ENCODE results near the gene NEMP1. TPM values are rescaled to one million over a fixed set of nuclear protein-coding genes. Genes with fewer than 3 reads are reported as not detected.
A peak's percentile ranks its signal among the peaks of the same experiment; 100 is the strongest.

NEMP1 gene
- total and polyA plus RNA-seq, 2 of the 13 experiments (the other 11 are each of a cell fraction or from before 2014, with no cell fraction given): 11.4 to 12.9 TPM

- no peak for TF ChIP-seq TOE1 (CRISPR knock-in tag; IDR thresholded peaks at IDR 0.05)
- TF ChIP-seq RBM22 (optimal IDR thresholded peaks at IDR 0.05; ENCODE audit: low read length): no peak
- peak; percentile 44; the same call in 1 of the 2 replicates for TF ChIP-seq ZNF337 (CRISPR knock-in tag; IDR thresholded peaks at IDR 0.05; ENCODE audit: borderline replicate concordance, low read depth)
- no peak for TF ChIP-seq ZNF780A (CRISPR knock-in tag; IDR thresholded peaks at IDR 0.05)
- no peak for TF ChIP-seq GATA4 (IDR thresholded peaks at IDR 0.05; ENCODE audit: borderline replicate concordance, low read depth)
- TF ChIP-seq ISL2 (CRISPR knock-in tag; IDR thresholded peaks at IDR 0.05): peak; percentile 74
- peak; percentile 74; the same call in 1 of the 2 replicates for TF ChIP-seq ZNF784 (CRISPR knock-in tag; IDR thresholded peaks at IDR 0.05; ENCODE audit: borderline replicate concordance)
- no peak for TF ChIP-seq TP53 (CRISPR knock-in tag; conservative IDR thresholded peaks at IDR 0.05)
- 0 out of 2 replicates have a peak, but pooled peaks have one; percentile 13 for TF ChIP-seq MIXL1 (CRISPR knock-in tag; IDR thresholded peaks at IDR 0.05)
- TF ChIP-seq BRD4 (CRISPR knock-in tag; IDR thresholded peaks at IDR 0.05): no peak
- 0 out of 2 replicates have a peak, but pooled peaks have one; percentile 12 for TF ChIP-seq KDM2A (CRISPR knock-in tag; IDR thresholded peaks at IDR 0.05; ENCODE audit: borderline replicate concordance, low read depth)
- no peak for TF ChIP-seq ZNF570 (CRISPR knock-in tag; IDR thresholded peaks at IDR 0.05; ENCODE audit: borderline replicate concordance)
- no peak; the same call in 1 of the 2 replicates for TF ChIP-seq BRF2 (CRISPR knock-in tag; IDR thresholded peaks at IDR 0.05)
- TF ChIP-seq ZNF589 (CRISPR knock-in tag; conservative IDR thresholded peaks at IDR 0.05): no peak
- no peak; the same call in 1 of the 2 replicates for TF ChIP-seq SIX4 (CRISPR knock-in tag; IDR thresholded peaks at IDR 0.05)
- no peak for TF ChIP-seq SCMH1 (CRISPR knock-in tag; IDR thresholded peaks at IDR 0.05; ENCODE audit: borderline replicate concordance)
- TF ChIP-seq REPIN1 (CRISPR knock-in tag; IDR thresholded peaks at IDR 0.05; ENCODE audit: borderline replicate concordance, low read depth): peak; percentile 78
- 0 out of 2 replicates have a peak, but pooled peaks have one; percentile 39 for TF ChIP-seq PAX8 (CRISPR knock-in tag; IDR thresholded peaks at IDR 0.05; ENCODE audit: borderline replicate concordance)
- no peak for TF ChIP-seq YY1 (IDR thresholded peaks at IDR 0.05; ENCODE audit: insufficient read depth, insufficient replicate concordance, low read depth, low read length)
- no peak for TF ChIP-seq PRDM4 (CRISPR knock-in tag; IDR thresholded peaks at IDR 0.05; ENCODE audit: borderline replicate concordance)
- peak; percentile 61; the same call in 1 of the 2 replicates for TF ChIP-seq HOMEZ (CRISPR knock-in tag; IDR thresholded peaks at IDR 0.05; ENCODE audit: low read depth)
- TF ChIP-seq ZFP41 (CRISPR knock-in tag; IDR thresholded peaks at IDR 0.05; ENCODE audit: borderline replicate concordance): no peak
Measured at GRCh38 chr12:57101892-57102695, 23.5 kb upstream of the NEMP1 start (continued).

All from HepG2 (cell line).